SU-DHL-6 (cell line): ENCODE measurements around the gene CNTD1.
A peak's percentile ranks its signal among the peaks of the same experiment; 100 is the strongest.

Source experiments
- H2AFZ ChIP-seq: fragments of 200-600 bp; sonication (generic); 2 replicates; pipeline ENCODE4 v1.6.1; 2014; ENCODE audit warnings: low read depth, mild to moderate bottlenecking, moderate library complexity, mixed read lengths, antibody characterized with exemption, low read length; ENCODE audit not compliant: severe bottlenecking
- H3F3A ChIP-seq: fragments of 200-600 bp; shearing (Covaris generic); 2 replicates; pipeline ENCODE4 v1.6.0; 2016; ENCODE audit warnings: antibody characterized with exemption, mild to moderate bottlenecking; ENCODE audit not compliant: insufficient read depth
- H3K27ac ChIP-seq: fragments of 200-600 bp; sonication (generic); 2 replicates; pipeline ENCODE4 v1.5.1; 2016; ENCODE audit warnings: low read depth, mild to moderate bottlenecking, low read length, moderate library complexity, mixed read lengths
- H3K27me3 ChIP-seq: fragments of 200-600 bp; sonication (generic), shearing (Covaris generic); 2 replicates; pipeline ENCODE4 v1.6.0; 2014; ENCODE audit warnings: mild to moderate bottlenecking, low read length
- H3K36me3 ChIP-seq: fragments of 200-600 bp; sonication (generic); 2 replicates; pipeline ENCODE4 v1.6.1; 2014; ENCODE audit warnings: mild to moderate bottlenecking, low read length, mixed read lengths
- H3K4me2 ChIP-seq: fragments of 300-600, 200-600 bp; shearing (Covaris generic), sonication (generic); 2 replicates; pipeline ENCODE4 v1.6.0; 2014; ENCODE audit warnings: low read length, low read depth, mild to moderate bottlenecking; ENCODE audit not compliant: poor library complexity, severe bottlenecking
- H3K4me3 ChIP-seq: fragments of 200-600 bp; sonication (generic); 2 replicates; pipeline ENCODE4 v1.5.1; 2014; ENCODE audit warnings: antibody characterized with exemption, low read length, mild to moderate bottlenecking, mixed read lengths; ENCODE audit not compliant: insufficient read depth, poor library complexity, severe bottlenecking
- H3K79me2 ChIP-seq: fragments of 200-600 bp; sonication (generic); 2 replicates; pipeline ENCODE4 v1.6.1; 2014; ENCODE audit warnings: mild to moderate bottlenecking, low read length, moderate library complexity; ENCODE audit not compliant: insufficient read depth
- H3K9ac ChIP-seq: fragments of 200-600 bp; sonication (generic); 2 replicates; pipeline ENCODE4 v1.7.0; 2014; ENCODE audit warnings: mild to moderate bottlenecking, low read length
- H3K9me2 ChIP-seq: fragments of 200-600 bp; sonication (generic); replicated peaks from 2 replicates; pipeline ENCODE4 v1.6.1; 2014; ENCODE audit warnings: low read length; ENCODE audit not compliant: insufficient read depth
- H3K9me3 ChIP-seq: fragments of 200-600 bp; sonication (generic); 2 replicates; pipeline ENCODE4 v1.6.1; 2014; ENCODE audit warnings: low read length, mixed read lengths; ENCODE audit not compliant: insufficient read depth
- H4K20me1 ChIP-seq: fragments of 200-600 bp; sonication (generic); 2 replicates; pipeline ENCODE4 v1.6.1; 2014; ENCODE audit warnings: low read depth, mild to moderate bottlenecking, antibody characterized with exemption, low read length, moderate library complexity, mixed read lengths
- EZH2phosphoT487 ChIP-seq: fragments of 200-600 bp; sonication (generic), shearing (Covaris generic); conservative IDR thresholded peaks from 2 replicates; pipeline ENCODE4 v1.6.1; 2018; ENCODE audit warnings: mild to moderate bottlenecking, antibody characterized with exemption, low read length, moderate library complexity, mixed read lengths
- TF ChIP-seq, protein P1 (sequence below): fragments of 200-600 bp; sonication (generic); IDR thresholded peaks from one replicate; pipeline ENCODE4 v1.5.1; 2017; ENCODE audit warnings: antibody characterized with exemption, mild to moderate bottlenecking, low read length, moderate library complexity; ENCODE audit not compliant: insufficient read depth, poor library complexity, severe bottlenecking

CNTD1 gene

DNA sequence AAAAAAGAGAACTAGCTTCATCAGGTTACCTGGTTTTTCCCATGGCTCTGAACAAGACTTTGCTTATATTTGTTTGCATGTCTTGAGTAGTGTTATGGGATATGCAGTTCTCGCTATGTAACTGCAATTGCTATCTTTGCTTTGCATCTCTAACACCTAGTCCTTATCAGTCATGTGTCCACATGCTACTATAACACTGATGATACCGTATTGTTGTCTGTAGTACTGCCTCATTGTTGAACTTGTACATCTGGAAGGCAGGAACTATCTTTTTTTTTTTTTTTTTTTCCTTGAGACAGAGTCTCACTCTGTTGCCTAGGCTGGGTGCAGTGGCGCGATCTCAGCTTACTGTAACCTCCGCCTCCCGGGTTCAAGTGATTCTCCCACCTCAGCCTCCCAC lies 37.1 kb downstream of the CNTD1 start:
- Histone ChIP-seq H3K36me3 (peaks cover 24% of the 10 kb centered on the region; the same call in 1 of the 2 replicates), H3K9me3 (no peaks in the 10 kb centered on the region), H3K27ac (no peak overlapping the region), H3K9me2 (no peaks in the 10 kb centered on the region), H3K27me3 (no peaks in the 10 kb centered on the region), H4K20me1 (no peaks in the 10 kb centered on the region), H3K79me2 (peaks cover 33% of the 10 kb centered on the region), H2AFZ (no peak overlapping the region), H3F3A (peaks cover 4% of the 10 kb centered on the region; the same call in 1 of the 2 replicates), H3K4me3 (no peak overlapping the region), H3K9ac (no peak overlapping the region), H3K4me2 (no peak overlapping the region)
- no peak for TF ChIP-seq EZH2phosphoT487
- TF ChIP-seq, protein P1, sequence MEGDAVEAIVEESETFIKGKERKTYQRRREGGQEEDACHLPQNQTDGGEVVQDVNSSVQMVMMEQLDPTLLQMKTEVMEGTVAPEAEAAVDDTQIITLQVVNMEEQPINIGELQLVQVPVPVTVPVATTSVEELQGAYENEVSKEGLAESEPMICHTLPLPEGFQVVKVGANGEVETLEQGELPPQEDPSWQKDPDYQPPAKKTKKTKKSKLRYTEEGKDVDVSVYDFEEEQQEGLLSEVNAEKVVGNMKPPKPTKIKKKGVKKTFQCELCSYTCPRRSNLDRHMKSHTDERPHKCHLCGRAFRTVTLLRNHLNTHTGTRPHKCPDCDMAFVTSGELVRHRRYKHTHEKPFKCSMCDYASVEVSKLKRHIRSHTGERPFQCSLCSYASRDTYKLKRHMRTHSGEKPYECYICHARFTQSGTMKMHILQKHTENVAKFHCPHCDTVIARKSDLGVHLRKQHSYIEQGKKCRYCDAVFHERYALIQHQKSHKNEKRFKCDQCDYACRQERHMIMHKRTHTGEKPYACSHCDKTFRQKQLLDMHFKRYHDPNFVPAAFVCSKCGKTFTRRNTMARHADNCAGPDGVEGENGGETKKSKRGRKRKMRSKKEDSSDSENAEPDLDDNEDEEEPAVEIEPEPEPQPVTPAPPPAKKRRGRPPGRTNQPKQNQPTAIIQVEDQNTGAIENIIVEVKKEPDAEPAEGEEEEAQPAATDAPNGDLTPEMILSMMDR: no peak

- TF ChIP-seq, protein P1: no peak
- TF ChIP-seq EZH2phosphoT487: no peak
- no peak overlapping the region for H3K9ac ChIP-seq
- H3K4me2 ChIP-seq: no peak overlapping the region
- H3K9me3 ChIP-seq: no peaks in the 10 kb centered on the region
- H3K9me2 ChIP-seq: no peaks in the 10 kb centered on the region
- no peak overlapping the region for H3K27ac ChIP-seq
- no peaks in the 10 kb centered on the region for H3K79me2 ChIP-seq
- H3K4me3 ChIP-seq: no peak overlapping the region
- H3F3A ChIP-seq: no peaks in the 10 kb centered on the region
- no peak overlapping the region for H2AFZ ChIP-seq
- H4K20me1 ChIP-seq: no peaks in the 10 kb centered on the region
- H3K27me3 ChIP-seq: no peaks in the 10 kb centered on the region
- H3K36me3 ChIP-seq: peaks cover 25% of the 10 kb centered on the region
Measured at GRCh38 chr17:42841975-42842685, 43.5 kb downstream of the CNTD1 start.

GRCh38 chr17:42843358-42843934 lies 44.8 kb downstream of the CNTD1 start:
- TF ChIP-seq, protein P1: peak; percentile 9
- TF ChIP-seq EZH2phosphoT487: no peak
- H3K9me2 ChIP-seq: no peaks in the 10 kb centered on the region
- H3K9me3 ChIP-seq: no peaks in the 10 kb centered on the region
- no peaks in the 10 kb centered on the region for H3F3A ChIP-seq
- no peak overlapping the region for H2AFZ ChIP-seq
- H3K36me3 ChIP-seq: peaks cover 18% of the 10 kb centered on the region
- no peaks in the 10 kb centered on the region for H3K79me2 ChIP-seq
- no peaks in the 10 kb centered on the region for H3K27me3 ChIP-seq
- no peak overlapping the region for H3K9ac ChIP-seq
- no peak overlapping the region for H3K4me3 ChIP-seq
- H4K20me1 ChIP-seq: no peaks in the 10 kb centered on the region
- no peak overlapping the region for H3K4me2 ChIP-seq
- no peak overlapping the region for H3K27ac ChIP-seq
